NCI-H774 (cell line): Measurements from ENCODE around the gene ZNF580.

Experiments used
- DNase-seq: peaks from one replicate; lab custom pipeline; 2025; lab: John Stamatoyannopoulos, UW

Gene ZNF580

DNA sequence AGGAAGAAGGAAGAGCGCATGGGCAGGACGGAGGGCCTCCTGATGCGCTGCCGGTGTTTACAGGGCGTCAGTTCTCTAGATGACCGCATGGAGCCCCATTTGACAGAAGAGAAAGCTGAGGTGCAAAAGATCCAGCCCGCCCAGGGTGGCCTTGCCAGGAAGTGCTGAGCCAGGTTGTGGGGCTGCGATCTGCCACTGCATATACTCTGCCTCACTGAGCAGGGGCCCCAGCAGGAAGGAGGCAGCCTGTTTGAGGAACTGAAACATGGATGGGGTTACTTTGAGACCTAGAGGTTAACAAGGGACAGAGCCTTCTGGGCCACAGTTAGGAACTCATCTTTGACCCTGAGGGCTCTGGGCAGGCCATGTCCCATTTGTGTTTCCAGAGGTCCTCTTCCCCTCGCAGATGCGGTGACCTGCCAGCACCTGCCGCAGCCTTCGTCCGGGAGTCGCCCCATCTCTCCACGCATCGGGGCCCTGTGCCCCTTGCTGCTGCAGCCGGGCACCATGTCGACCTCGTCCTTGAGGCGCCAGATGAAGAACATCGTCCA lies 37.4 kb downstream of the ZNF580 start:
- DNase-seq = no peak

DNA sequence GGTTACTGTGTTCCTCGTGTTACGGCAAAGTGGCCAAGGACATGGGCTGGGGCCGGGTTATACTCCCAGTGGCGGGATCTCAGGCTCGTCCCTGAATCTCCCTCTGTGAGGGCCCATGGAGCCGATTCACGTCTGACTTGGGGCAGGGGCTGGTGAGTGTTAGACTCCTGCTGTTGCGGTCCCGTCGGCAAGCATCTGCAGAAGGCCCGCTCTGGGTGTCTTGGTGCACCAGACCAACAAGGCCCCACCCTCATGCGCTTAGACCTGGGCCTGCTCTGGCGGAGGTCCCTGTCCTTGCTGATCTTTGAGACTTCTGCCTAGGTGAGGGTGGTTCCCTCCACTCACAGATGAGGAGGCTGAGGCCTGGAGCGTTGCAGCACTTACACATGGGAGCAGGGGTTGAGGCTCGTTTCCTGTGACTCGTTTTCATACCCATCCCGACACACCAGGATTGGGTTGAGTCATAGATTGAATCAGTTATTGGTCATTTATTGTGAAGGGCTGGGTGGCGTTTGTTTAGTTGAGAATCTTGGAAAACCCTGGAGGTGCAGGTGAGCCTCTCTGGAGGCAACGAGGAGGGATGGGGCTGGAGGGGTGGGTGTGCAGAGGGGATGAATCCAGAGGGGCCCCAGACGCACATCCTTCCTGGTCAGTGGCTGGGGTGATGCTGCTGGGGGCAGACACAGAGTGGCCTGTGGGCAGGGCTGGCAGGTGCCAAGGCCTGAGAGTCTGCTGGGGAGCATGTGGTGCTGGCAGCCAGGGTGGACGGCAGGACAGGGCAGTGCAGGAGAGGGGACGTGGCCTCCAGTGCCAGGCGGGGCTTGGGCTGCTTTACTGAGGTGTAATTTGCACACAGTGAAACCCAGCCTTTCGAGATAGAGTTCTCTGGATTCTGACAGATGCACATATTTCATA lies 38.8 kb downstream of the ZNF580 start:
- DNase-seq = no peak

- no peak for DNase-seq
These were observed 39.7 kb downstream of the ZNF580 start for GRCh38 chr19:55680339-55681130.

GRCh38 chr19:55681131-55682092 lies 40.6 kb downstream of the ZNF580 start:
- DNase-seq = no peak

DNA sequence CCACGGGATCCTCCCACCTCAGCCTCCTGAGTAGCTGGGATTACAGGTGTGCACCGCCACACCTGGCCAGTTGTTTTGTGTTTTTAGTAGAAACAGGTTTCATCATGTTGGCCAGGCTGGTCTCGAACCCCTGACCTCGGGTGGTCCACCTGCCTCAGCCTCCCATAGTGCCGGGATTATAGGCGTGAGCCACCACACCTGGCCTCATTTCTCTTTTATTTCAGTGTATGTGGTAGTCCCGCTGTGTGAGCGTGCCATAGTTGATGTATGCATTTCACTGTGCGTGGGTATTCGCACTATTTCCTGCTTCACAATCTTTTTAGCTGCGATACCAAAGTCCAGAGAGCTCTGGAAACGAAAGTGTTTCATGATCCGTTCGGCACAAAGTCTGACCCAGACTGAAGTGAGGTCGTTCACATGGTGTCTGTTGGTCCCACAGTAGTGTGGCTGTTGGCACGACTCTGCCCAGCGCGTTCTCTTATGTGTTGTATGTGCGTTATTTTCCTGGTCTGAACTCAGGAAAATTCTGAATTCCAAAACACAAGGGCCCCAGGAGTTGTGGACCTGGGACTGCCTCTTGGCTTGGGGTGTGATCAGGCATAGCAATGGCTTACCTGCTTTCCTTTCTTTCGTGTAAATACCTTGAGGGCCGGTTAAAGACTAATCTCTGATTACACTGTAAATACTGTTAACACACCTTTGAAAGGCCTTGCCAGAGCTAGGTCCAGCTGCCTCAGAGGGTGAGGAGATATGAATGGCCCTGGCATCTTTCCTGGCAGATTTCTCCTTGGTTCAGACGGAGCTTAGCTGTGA lies 42.9 kb downstream of the ZNF580 start:
- DNase-seq = no peak

DNA sequence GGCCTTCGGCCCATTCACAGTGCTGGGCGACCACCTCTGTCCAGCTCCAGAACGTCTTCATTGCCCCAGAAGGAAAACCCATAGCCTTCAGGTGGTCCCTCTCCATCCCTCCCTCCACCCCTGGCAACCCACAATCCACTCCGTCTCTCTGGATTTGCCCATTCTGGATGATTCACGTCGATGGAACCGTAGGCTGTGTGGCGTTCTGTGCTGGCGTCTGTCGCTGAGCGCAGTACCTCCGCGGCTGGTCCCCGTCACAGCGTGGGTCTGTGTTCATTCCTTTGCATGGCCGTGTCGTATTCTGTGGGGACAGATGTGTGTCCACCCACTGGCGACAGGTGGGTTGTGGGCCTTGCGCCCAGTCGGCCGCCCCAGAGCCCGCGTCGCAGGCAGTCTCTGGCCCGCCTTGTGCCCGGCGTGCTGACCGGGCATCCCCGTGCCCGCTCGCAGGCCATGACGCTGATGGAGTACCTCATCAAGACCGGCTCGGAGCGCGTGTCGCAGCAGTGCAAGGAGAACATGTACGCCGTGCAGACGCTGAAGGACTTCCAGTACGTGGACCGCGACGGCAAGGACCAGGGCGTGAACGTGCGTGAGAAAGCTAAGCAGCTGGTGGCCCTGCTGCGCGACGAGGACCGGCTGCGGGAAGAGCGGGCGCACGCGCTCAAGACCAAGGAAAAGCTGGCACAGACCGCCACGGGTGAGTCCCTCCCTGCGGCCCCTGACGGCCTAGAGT lies 44.3 kb downstream of the ZNF580 start:
- DNase-seq = no peak

GRCh38 chr19:55685776-55686175 lies 45.0 kb downstream of the ZNF580 start:
- no peak for DNase-seq

GRCh38 chr19:55686311-55687050 lies 45.7 kb downstream of the ZNF580 start:
- DNase-seq = no peak

GRCh38 chr19:55687281-55688201 lies 46.7 kb downstream of the ZNF580 start:
- DNase-seq = no peak

DNA sequence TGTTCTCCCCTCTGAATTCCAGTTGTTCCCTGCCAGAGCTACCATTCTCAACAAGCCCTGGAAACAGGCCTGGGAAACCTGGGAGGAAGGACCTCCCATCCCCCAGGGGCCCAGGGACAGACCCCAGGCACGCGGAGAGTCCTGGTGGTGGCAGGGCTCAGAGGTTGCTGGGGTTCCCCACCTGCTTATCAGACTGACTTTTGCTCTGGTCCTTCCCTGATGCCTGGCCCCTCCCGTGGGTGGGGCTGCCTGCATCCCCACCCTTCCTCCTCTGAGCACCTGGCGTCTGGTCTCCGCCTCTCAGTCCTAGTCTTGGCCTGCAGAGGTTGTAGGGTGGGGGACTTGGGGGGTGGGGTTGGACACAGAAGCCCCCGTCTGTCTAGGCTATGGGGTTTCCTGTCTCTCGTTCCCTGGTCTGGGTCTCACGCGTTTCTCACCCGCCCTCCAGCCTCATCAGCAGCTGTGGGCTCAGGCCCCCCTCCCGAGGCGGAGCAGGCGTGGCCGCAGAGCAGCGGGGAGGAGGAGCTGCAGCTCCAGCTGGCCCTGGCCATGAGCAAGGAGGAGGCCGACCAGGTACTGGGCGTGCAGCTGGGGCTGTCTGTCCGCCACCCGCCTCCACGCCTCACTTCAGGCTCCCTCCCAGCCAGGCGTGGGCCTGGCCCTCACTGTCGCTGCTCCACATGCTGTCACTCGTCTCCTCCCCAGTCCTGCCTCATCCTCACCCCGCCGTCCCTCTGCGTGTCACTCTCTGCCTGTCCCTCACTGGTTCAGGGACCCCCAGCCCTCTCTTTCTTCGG lies 47.8 kb downstream of the ZNF580 start:
- peak; percentile 1 for DNase-seq

- no peak for DNase-seq
These were observed 48.8 kb downstream of the ZNF580 start for GRCh38 chr19:55689411-55690108.

DNA sequence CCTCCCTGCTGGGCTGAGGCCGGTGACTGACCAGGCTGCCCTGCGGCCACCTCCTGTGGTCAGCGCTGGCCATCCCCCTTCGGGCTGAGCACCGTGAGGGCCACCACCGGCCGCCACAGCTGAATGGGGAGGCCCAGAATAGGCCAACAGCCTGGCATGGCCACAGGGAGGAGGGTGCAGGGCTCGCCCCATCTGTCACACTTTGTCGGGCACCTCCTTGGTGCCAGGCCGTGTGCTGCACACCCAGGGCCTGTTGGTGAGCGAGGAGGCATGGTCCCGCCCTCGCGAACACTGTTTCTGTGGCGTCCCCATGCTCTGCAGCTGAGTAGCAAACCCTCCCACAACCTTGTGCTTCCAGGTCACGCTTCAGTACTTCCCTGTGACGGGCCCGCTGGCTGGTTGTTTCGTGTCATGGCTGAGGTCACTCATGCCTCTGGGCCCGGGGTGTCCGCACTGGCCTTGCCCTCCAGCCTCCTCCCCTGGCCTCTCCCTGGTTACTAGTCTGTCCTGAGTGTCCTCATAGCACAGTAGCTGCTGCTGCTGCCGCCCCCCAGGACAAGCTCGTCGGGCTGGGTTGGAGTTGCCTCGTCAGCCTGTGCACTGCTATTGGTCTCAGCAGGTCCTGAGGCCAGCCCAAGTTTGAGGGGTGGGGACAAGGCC lies 49.4 kb downstream of the ZNF580 start:
- DNase-seq = no peak

- no peak for DNase-seq
These were observed 50.2 kb downstream of the ZNF580 start for GRCh38 chr19:55690769-55691545.

DNA sequence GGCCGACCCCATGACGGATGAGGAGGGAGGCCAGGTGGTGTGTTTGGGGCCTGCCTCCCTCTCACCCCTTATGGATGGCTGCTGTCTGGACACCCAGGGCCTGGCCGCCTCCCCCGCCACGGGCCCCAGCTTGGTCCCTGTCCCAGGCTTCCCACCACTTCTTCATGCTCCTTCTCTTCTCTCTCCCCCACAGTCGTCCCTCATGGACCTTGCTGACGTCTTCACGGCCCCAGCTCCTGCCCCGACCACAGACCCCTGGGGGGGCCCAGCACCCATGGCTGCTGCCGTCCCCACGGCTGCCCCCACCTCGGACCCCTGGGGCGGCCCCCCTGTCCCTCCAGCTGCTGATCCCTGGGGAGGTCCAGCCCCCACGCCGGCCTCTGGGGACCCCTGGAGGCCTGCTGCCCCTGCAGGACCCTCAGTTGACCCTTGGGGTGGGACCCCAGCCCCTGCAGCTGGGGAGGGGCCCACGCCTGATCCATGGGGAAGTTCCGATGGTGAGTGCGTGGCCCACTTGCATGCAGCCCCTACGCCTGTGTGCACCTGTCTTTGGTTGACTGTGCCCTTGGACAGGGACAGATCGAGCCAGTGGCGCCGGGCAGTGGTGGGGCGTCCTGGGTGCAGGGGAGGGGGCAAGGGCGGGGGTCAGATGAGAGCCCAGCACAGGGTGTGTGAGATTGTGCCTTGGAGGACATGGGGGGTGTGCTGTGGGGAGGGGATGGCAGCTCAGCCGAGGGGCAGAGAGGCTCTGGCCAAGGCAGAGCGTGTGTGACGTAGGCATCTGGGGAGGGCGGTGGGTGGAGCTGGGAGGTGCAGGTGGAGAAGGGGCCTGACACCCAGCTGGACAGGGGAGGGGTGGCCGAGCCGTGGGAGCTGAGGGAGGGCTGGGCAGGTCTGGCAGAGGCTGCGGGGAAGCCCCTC lies 51.0 kb downstream of the ZNF580 start:
- no peak for DNase-seq
